OCI-LY1 (cell line): ENCODE data around the gene RAB11FIP4.

ENCODE experiments used
- H2AFZ ChIP-seq: fragments of 200-600 bp; sonication (generic), shearing (Covaris generic); 2 replicates; pipeline ENCODE4 v1.6.0; 2014; ENCODE audit warnings: antibody characterized with exemption, mild to moderate bottlenecking, low read length
- H3F3A ChIP-seq: fragments of 200-600 bp; sonication (generic), shearing (Covaris generic); 2 replicates; pipeline ENCODE4 v1.6.0; 2014; ENCODE audit warnings: mild to moderate bottlenecking, antibody characterized with exemption, low read length, moderate library complexity; ENCODE audit not compliant: insufficient read depth
- H3K27ac ChIP-seq: fragments of 200-600 bp; sonication (generic); 2 replicates; pipeline ENCODE4 v1.5.1; 2014; ENCODE audit warnings: low read length, mixed run types, mild to moderate bottlenecking, low read depth; ENCODE audit not compliant: poor library complexity, severe bottlenecking
- H3K27me3 ChIP-seq: fragments of 200-600 bp; sonication (generic); 2 replicates; pipeline ENCODE4 v1.6.0; 2014; ENCODE audit warnings: antibody characterized with exemption, mild to moderate bottlenecking, low read length, moderate library complexity; ENCODE audit not compliant: insufficient read depth
- H3K36me3 ChIP-seq: fragments of 200-600 bp; sonication (generic); 2 replicates; pipeline ENCODE4 v1.6.1; 2014; ENCODE audit warnings: mild to moderate bottlenecking, antibody characterized with exemption, low read length, moderate library complexity, mixed read lengths; ENCODE audit not compliant: insufficient read depth
- H3K4me1 ChIP-seq: fragments of 200-600 bp; sonication (generic); 2 replicates; pipeline ENCODE4 v1.5.1; 2014; ENCODE audit warnings: mild to moderate bottlenecking, low read length, moderate library complexity; ENCODE audit not compliant: insufficient read depth, severe bottlenecking
- H3K4me2 ChIP-seq: fragments of 200-600 bp; sonication (generic), shearing (Covaris generic); 2 replicates; pipeline ENCODE4 v1.6.1; 2014; ENCODE audit warnings: low read length
- H3K4me3 ChIP-seq: fragments of 200-600 bp; sonication (generic); 2 replicates; pipeline ENCODE4 v1.5.1; 2014; ENCODE audit warnings: low read length, low read depth, mild to moderate bottlenecking, mixed read lengths; ENCODE audit not compliant: poor library complexity, severe bottlenecking
- H3K79me2 ChIP-seq: fragments of 200-600 bp; shearing (Covaris generic); 2 replicates; pipeline ENCODE4 v1.6.1; 2016; ENCODE audit warnings: mixed run types, low read length, mixed read lengths; ENCODE audit not compliant: insufficient read depth
- H3K9ac ChIP-seq: fragments of 200-600 bp; sonication (generic), shearing (Covaris generic); 2 replicates; pipeline ENCODE4 v1.6.1; 2014; ENCODE audit warnings: mild to moderate bottlenecking, low read length, mixed read lengths
- H3K9me2 ChIP-seq: fragments of 200-600 bp; sonication (generic), shearing (Covaris generic); 2 replicates; pipeline ENCODE4 v1.6.1; 2014; ENCODE audit warnings: low read depth, mild to moderate bottlenecking, low read length, mixed read lengths
- H3K9me3 ChIP-seq: fragments of 200-600 bp; shearing (Covaris generic); 2 replicates; pipeline ENCODE4 v1.6.1; 2014; ENCODE audit warnings: low read length, mixed read lengths
- H4K20me1 ChIP-seq: fragments of 200-600 bp; sonication (generic), shearing (Covaris generic); 2 replicates; pipeline ENCODE4 v1.6.0; 2016; ENCODE audit warnings: mild to moderate bottlenecking, low read length; ENCODE audit not compliant: insufficient read depth
- CTCF ChIP-seq: fragments of 200-600 bp; sonication (generic), shearing (Covaris generic); IDR thresholded peaks from 2 replicates; pipeline ENCODE4 v1.5.1; 2017; ENCODE audit warnings: mild to moderate bottlenecking, antibody characterized with exemption, low read length, moderate library complexity, mixed read lengths
- EZH2 ChIP-seq: fragments of 200-600 bp; sonication (generic), shearing (Covaris generic); IDR thresholded peaks from 2 replicates; pipeline ENCODE4 v1.8.0; 2017; ENCODE audit warnings: borderline replicate concordance, mixed run types, mild to moderate bottlenecking, antibody characterized with exemption, low read length, moderate library complexity, mixed read lengths

RAB11FIP4 gene

GRCh38 chr17:31427684-31428083 lies 36.2 kb downstream of the RAB11FIP4 start:
- no peak for TF ChIP-seq EZH2
- no peak for TF ChIP-seq CTCF
- H3F3A ChIP-seq: no peaks in the 10 kb centered on the region
- no peaks in the 10 kb centered on the region for H3K9me2 ChIP-seq
- no peaks in the 10 kb centered on the region for H3K36me3 ChIP-seq
- no peaks in the 10 kb centered on the region for H4K20me1 ChIP-seq
- no peak overlapping the region for H3K4me3 ChIP-seq
- H3K4me1 ChIP-seq: no peaks in the 10 kb centered on the region
- no peak overlapping the region for H3K4me2 ChIP-seq
- H3K27me3 ChIP-seq: peaks cover 4% of the 10 kb centered on the region; the same call in 1 of the 2 replicates
- H3K27ac ChIP-seq: no peak overlapping the region
- H3K79me2 ChIP-seq: no peaks in the 10 kb centered on the region
- no peak overlapping the region for H2AFZ ChIP-seq
- H3K9ac ChIP-seq: no peak overlapping the region
- H3K9me3 ChIP-seq: no peaks in the 10 kb centered on the region

- Histone ChIP-seq H3K9me2 (no peaks in the 10 kb centered on the region), H3K27ac (no peak overlapping the region), H3K27me3 (peaks cover 4% of the 10 kb centered on the region; the same call in 1 of the 2 replicates), H3F3A (no peaks in the 10 kb centered on the region), H3K9me3 (no peaks in the 10 kb centered on the region), H3K4me3 (no peak overlapping the region), H3K36me3 (no peaks in the 10 kb centered on the region), H3K79me2 (no peaks in the 10 kb centered on the region), H3K4me2 (no peak overlapping the region), H3K9ac (no peak overlapping the region), H3K4me1 (no peaks in the 10 kb centered on the region), H4K20me1 (no peaks in the 10 kb centered on the region), H2AFZ (no peak overlapping the region)
- TF ChIP-seq CTCF: no peak
- TF ChIP-seq EZH2: no peak
Observed at GRCh38 chr17:31428111-31428510, 36.6 kb downstream of the RAB11FIP4 start.

GRCh38 chr17:31428512-31428911 lies 37.0 kb downstream of the RAB11FIP4 start:
- no peak overlapping the region for H3K4me2 ChIP-seq

More at GRCh38 chr17:31428512-31428911, 37.0 kb downstream of the RAB11FIP4 start:
- H4K20me1 ChIP-seq: no peaks in the 10 kb centered on the region
- H3K4me3 ChIP-seq: no peak overlapping the region
- no peaks in the 10 kb centered on the region for H3K9me2 ChIP-seq
- H2AFZ ChIP-seq: no peak overlapping the region
- H3K9ac ChIP-seq: no peak overlapping the region
- H3K79me2 ChIP-seq: no peaks in the 10 kb centered on the region
- TF ChIP-seq CTCF (no peak), EZH2 (no peak)
- H3F3A ChIP-seq: no peaks in the 10 kb centered on the region
- H3K36me3 ChIP-seq: no peaks in the 10 kb centered on the region
- no peaks in the 10 kb centered on the region for H3K4me1 ChIP-seq
- no peaks in the 10 kb centered on the region for H3K9me3 ChIP-seq
- H3K27ac ChIP-seq: no peak overlapping the region
- H3K27me3 ChIP-seq: peaks cover 4% of the 10 kb centered on the region; the same call in 1 of the 2 replicates
